ACC112 (cell line): ENCODE results near the gene TRIO.

Source experiments
- H2AFZ ChIP-seq: fragments of 200-600 bp; sonication (generic); one replicate; pipeline ENCODE4 v1.6.0; 2017; ENCODE audit warnings: antibody characterized with exemption, low read length; ENCODE audit not compliant: unreplicated experiment
- H3K27ac ChIP-seq: fragments of 200-600 bp; sonication (generic); 2 replicates; pipeline ENCODE4 v1.5.1; 2014; ENCODE audit warnings: low read depth, mild to moderate bottlenecking, antibody characterized with exemption, low read length, moderate library complexity
- H3K27me3 ChIP-seq: fragments of 200-600 bp; sonication (generic); 2 replicates; pipeline ENCODE4 v1.6.1; 2014; ENCODE audit warnings: mild to moderate bottlenecking, antibody characterized with exemption, low read length, moderate library complexity, mixed read lengths; ENCODE audit not compliant: insufficient read depth
- H3K36me3 ChIP-seq: fragments of 200-600 bp; sonication (generic); 2 replicates; pipeline ENCODE4 v1.6.1; 2016; ENCODE audit warnings: mild to moderate bottlenecking, antibody characterized with exemption, low read length, moderate library complexity, mixed read lengths; ENCODE audit not compliant: insufficient read depth
- H3K4me1 ChIP-seq: fragments of 200-600 bp; sonication (generic); one replicate; pipeline ENCODE4 v1.6.1; 2016; ENCODE audit warnings: low read length, mixed read lengths; ENCODE audit not compliant: insufficient read depth, unreplicated experiment, control insufficient read depth
- H3K4me3 ChIP-seq: fragments of 200-600 bp; sonication (generic); 2 replicates; pipeline ENCODE4 v1.5.1; 2014; ENCODE audit warnings: mild to moderate bottlenecking, low read depth, low read length
- H3K79me2 ChIP-seq: fragments of 200-600 bp; sonication (generic); one replicate; pipeline ENCODE4 v1.6.0; 2016; ENCODE audit warnings: low read length; ENCODE audit not compliant: control insufficient read depth, unreplicated experiment, insufficient read depth

The TRIO gene

GRCh38 chr5:14265570-14265969 is 122.4 kb downstream of the TRIO start:
- peaks cover 92% of the 10 kb centered on the region for H3K79me2 ChIP-seq
- H3K4me1 ChIP-seq = peaks cover 79% of the 10 kb centered on the region
- H2AFZ ChIP-seq = no peak overlapping the region
- H3K27me3 ChIP-seq = no peaks in the 10 kb centered on the region
- H3K36me3 ChIP-seq = no peaks in the 10 kb centered on the region
- peak overlapping the region; percentile 65; the same call in 1 of the 2 replicates for H3K4me3 ChIP-seq
- peak overlapping the region; percentile 96 for H3K27ac ChIP-seq

GRCh38 chr5:14266171-14266570 is 123.0 kb downstream of the TRIO start:
- Histone ChIP-seq H2AFZ (no peak overlapping the region), H3K27me3 (no peaks in the 10 kb centered on the region), H3K4me1 (peaks cover 85% of the 10 kb centered on the region), H3K36me3 (peaks cover 3% of the 10 kb centered on the region; the same call in 1 of the 2 replicates), H3K27ac (peak overlapping the region; percentile 96), H3K79me2 (peaks cover 92% of the 10 kb centered on the region), H3K4me3 (peak overlapping the region; percentile 65; the same call in 1 of the 2 replicates)

GRCh38 chr5:14266686-14267085 is 123.5 kb downstream of the TRIO start:
- Histone ChIP-seq H3K79me2 (peaks cover 92% of the 10 kb centered on the region), H3K36me3 (peaks cover 5% of the 10 kb centered on the region), H2AFZ (no peak overlapping the region), H3K27ac (peak overlapping the region; percentile 96), H3K4me3 (no peak overlapping the region), H3K4me1 (peaks cover 89% of the 10 kb centered on the region), H3K27me3 (no peaks in the 10 kb centered on the region)

- Histone ChIP-seq H3K79me2 (peaks cover 92% of the 10 kb centered on the region), H2AFZ (no peak overlapping the region)
Measured at GRCh38 chr5:14267166-14267838, 124.2 kb downstream of the TRIO start.

GRCh38 chr5:14267991-14268708 is 125.0 kb downstream of the TRIO start:
- Histone ChIP-seq H3K4me1 (peaks cover 81% of the 10 kb centered on the region), H3K79me2 (peaks cover 91% of the 10 kb centered on the region), H2AFZ (no peak overlapping the region), H3K27me3 (no peaks in the 10 kb centered on the region), H3K36me3 (peaks cover 13% of the 10 kb centered on the region), H3K27ac (peak overlapping the region; percentile 96), H3K4me3 (peak overlapping the region; percentile 40; the same call in 1 of the 2 replicates)

More at GRCh38 chr5:14267166-14267838, 124.2 kb downstream of the TRIO start:
- no peak overlapping the region for H3K4me3 ChIP-seq
- H3K27me3 ChIP-seq = no peaks in the 10 kb centered on the region
- H3K36me3 ChIP-seq = peaks cover 11% of the 10 kb centered on the region
- H3K27ac ChIP-seq = peak overlapping the region; percentile 96
- H3K4me1 ChIP-seq = peaks cover 90% of the 10 kb centered on the region

GRCh38 chr5:14268738-14269137 is 125.6 kb downstream of the TRIO start:
- Histone ChIP-seq H2AFZ (no peak overlapping the region), H3K27me3 (no peaks in the 10 kb centered on the region), H3K79me2 (peaks cover 91% of the 10 kb centered on the region), H3K27ac (peak overlapping the region; percentile 96), H3K36me3 (peaks cover 16% of the 10 kb centered on the region), H3K4me3 (peak overlapping the region; percentile 40; the same call in 1 of the 2 replicates), H3K4me1 (peaks cover 75% of the 10 kb centered on the region)

- H3K79me2 ChIP-seq = peaks cover 92% of the 10 kb centered on the region
- no peak overlapping the region for H2AFZ ChIP-seq
- peaks cover 16% of the 10 kb centered on the region for H3K36me3 ChIP-seq
- peak overlapping the region; percentile 96 for H3K27ac ChIP-seq
- H3K4me3 ChIP-seq = peak overlapping the region; percentile 40; the same call in 1 of the 2 replicates
- H3K4me1 ChIP-seq = peaks cover 75% of the 10 kb centered on the region
- H3K27me3 ChIP-seq = no peaks in the 10 kb centered on the region
Measured at GRCh38 chr5:14269395-14269794, 126.3 kb downstream of the TRIO start.

- Histone ChIP-seq H3K4me3 (peak overlapping the region; percentile 40; the same call in 1 of the 2 replicates), H3K79me2 (peaks cover 96% of the 10 kb centered on the region), H3K27ac (peak overlapping the region; percentile 96), H3K4me1 (peaks cover 74% of the 10 kb centered on the region), H3K36me3 (peaks cover 18% of the 10 kb centered on the region), H3K27me3 (no peaks in the 10 kb centered on the region), H2AFZ (no peak overlapping the region)
Measured at GRCh38 chr5:14270209-14270702, 127.1 kb downstream of the TRIO start.

GRCh38 chr5:14272548-14273205 is 129.5 kb downstream of the TRIO start:
- Histone ChIP-seq H3K79me2 (peaks cover 96% of the 10 kb centered on the region), H2AFZ (no peak overlapping the region), H3K4me1 (peaks cover 65% of the 10 kb centered on the region), H3K4me3 (no peak overlapping the region), H3K27ac (no peak overlapping the region), H3K27me3 (no peaks in the 10 kb centered on the region), H3K36me3 (peaks cover 26% of the 10 kb centered on the region)

GRCh38 chr5:14273207-14273767 is 130.1 kb downstream of the TRIO start:
- peaks cover 26% of the 10 kb centered on the region for H3K36me3 ChIP-seq
- peaks cover 64% of the 10 kb centered on the region for H3K4me1 ChIP-seq
- H3K27ac ChIP-seq = no peak overlapping the region
- no peaks in the 10 kb centered on the region for H3K27me3 ChIP-seq
- no peak overlapping the region for H3K4me3 ChIP-seq
- no peak overlapping the region for H2AFZ ChIP-seq
- H3K79me2 ChIP-seq = peaks cover 96% of the 10 kb centered on the region
